ENCODE data around the gene PIP5K1B. TPM values are rescaled to one million over a fixed set of nuclear protein-coding genes. Genes with fewer than 3 reads are reported as not detected.

The PIP5K1B gene
- total and polyA plus RNA-seq, 2 donors (not counting 1 experiment from before 2014, with no cell fraction given): under 0.01 to 0.03 TPM

GRCh38 chr9:68859347-68859746 is 154.3 kb downstream of the PIP5K1B start:
- Histone ChIP-seq H3K27me3 (ENCODE audit: control insufficient read depth, insufficient read depth, low read length) (no peaks in the 10 kb centered on the region), H3K79me2 (ENCODE audit: control insufficient read depth, insufficient read depth, low read length) (no peaks in the 10 kb centered on the region), H3K4me3 (replicated peaks in 1 of 4; ENCODE audit: control extremely low read depth in 1 of 4, insufficient read depth in 1 of 4, low read depth in 3 of 4, low read length in 4 of 4) (no peak overlapping the region), H3K27ac (ENCODE audit: insufficient read depth, low read length) (no peak overlapping the region), H3K4me2 (ENCODE audit: extremely low read depth, insufficient read depth, low read length) (no peak overlapping the region), H3K9ac (ENCODE audit: insufficient read depth, low read length) (no peak overlapping the region), H2AFZ (ENCODE audit: low read length) (no peak overlapping the region), H3K36me3 (ENCODE audit: control insufficient read depth, insufficient read depth, low read length) (no peaks in the 10 kb centered on the region), H4K20me1 (ENCODE audit: control insufficient read depth, extremely low read depth, insufficient read depth, low read length) (no peaks in the 10 kb centered on the region), H3K4me1 (ENCODE audit: control insufficient read depth, extremely low read depth, insufficient read depth, low read length) (no peaks in the 10 kb centered on the region), H3K9me3 (ENCODE audit: control insufficient read depth, insufficient read depth, low read depth, low read length) (no peaks in the 10 kb centered on the region)
- DNase-seq (ENCODE audit: low read depth in 2 of 2): no peak
- TF ChIP-seq CTCF (conservative IDR thresholded peaks at IDR 0.05 in 1 of 2, IDR thresholded peaks at IDR 0.05 in 1 of 2; ENCODE audit: low read depth in 1 of 2, low read length in 2 of 2): no peak
- no peak for TF ChIP-seq EZH2 (IDR thresholded peaks at IDR 0.05; ENCODE audit: low read length, missing control alignments)

GRCh38 chr9:68860419-68860818 is 155.4 kb downstream of the PIP5K1B start:
- DNase-seq (ENCODE audit: low read depth in 2 of 2): no peak
- H3K9me3 ChIP-seq (ENCODE audit: control insufficient read depth, insufficient read depth, low read depth, low read length): no peaks in the 10 kb centered on the region
- H3K4me1 ChIP-seq (ENCODE audit: control insufficient read depth, extremely low read depth, insufficient read depth, low read length): no peaks in the 10 kb centered on the region
- H3K4me2 ChIP-seq (ENCODE audit: extremely low read depth, insufficient read depth, low read length): no peak overlapping the region
- no peak overlapping the region for H3K4me3 ChIP-seq (replicated peaks in 1 of 4; ENCODE audit: control extremely low read depth in 1 of 4, insufficient read depth in 1 of 4, low read depth in 3 of 4, low read length in 4 of 4)
- TF ChIP-seq EZH2 (IDR thresholded peaks at IDR 0.05; ENCODE audit: low read length, missing control alignments): no peak
- no peak for TF ChIP-seq CTCF (conservative IDR thresholded peaks at IDR 0.05 in 1 of 2, IDR thresholded peaks at IDR 0.05 in 1 of 2; ENCODE audit: low read depth in 1 of 2, low read length in 2 of 2)
- no peak overlapping the region for H3K9ac ChIP-seq (ENCODE audit: insufficient read depth, low read length)
- H4K20me1 ChIP-seq (ENCODE audit: control insufficient read depth, extremely low read depth, insufficient read depth, low read length): no peaks in the 10 kb centered on the region
- no peaks in the 10 kb centered on the region for H3K27me3 ChIP-seq (ENCODE audit: control insufficient read depth, insufficient read depth, low read length)
- H2AFZ ChIP-seq (ENCODE audit: low read length): no peak overlapping the region
- H3K79me2 ChIP-seq (ENCODE audit: control insufficient read depth, insufficient read depth, low read length): no peaks in the 10 kb centered on the region
- no peaks in the 10 kb centered on the region for H3K36me3 ChIP-seq (ENCODE audit: control insufficient read depth, insufficient read depth, low read length)
- no peak overlapping the region for H3K27ac ChIP-seq (ENCODE audit: insufficient read depth, low read length)

- H3K4me1 ChIP-seq (ENCODE audit: control insufficient read depth, extremely low read depth, insufficient read depth, low read length): no peaks in the 10 kb centered on the region
- H3K36me3 ChIP-seq (ENCODE audit: control insufficient read depth, insufficient read depth, low read length): no peaks in the 10 kb centered on the region
- no peak overlapping the region for H2AFZ ChIP-seq (ENCODE audit: low read length)
- H4K20me1 ChIP-seq (ENCODE audit: control insufficient read depth, extremely low read depth, insufficient read depth, low read length): no peaks in the 10 kb centered on the region
- H3K4me2 ChIP-seq (ENCODE audit: extremely low read depth, insufficient read depth, low read length): no peak overlapping the region
- no peaks in the 10 kb centered on the region for H3K79me2 ChIP-seq (ENCODE audit: control insufficient read depth, insufficient read depth, low read length)
- no peaks in the 10 kb centered on the region for H3K27me3 ChIP-seq (ENCODE audit: control insufficient read depth, insufficient read depth, low read length)
- TF ChIP-seq CTCF (conservative IDR thresholded peaks at IDR 0.05 in 1 of 2, IDR thresholded peaks at IDR 0.05 in 1 of 2; ENCODE audit: low read depth in 1 of 2, low read length in 2 of 2) (no peak), EZH2 (IDR thresholded peaks at IDR 0.05; ENCODE audit: low read length, missing control alignments) (no peak)
- no peak overlapping the region for H3K9ac ChIP-seq (ENCODE audit: insufficient read depth, low read length)
- no peak overlapping the region for H3K27ac ChIP-seq (ENCODE audit: insufficient read depth, low read length)
- H3K4me3 ChIP-seq (replicated peaks in 1 of 4; ENCODE audit: control extremely low read depth in 1 of 4, insufficient read depth in 1 of 4, low read depth in 3 of 4, low read length in 4 of 4): no peak overlapping the region
- no peak for DNase-seq (ENCODE audit: low read depth in 2 of 2)
- no peaks in the 10 kb centered on the region for H3K9me3 ChIP-seq (ENCODE audit: control insufficient read depth, insufficient read depth, low read depth, low read length)
Measured at GRCh38 chr9:68861436-68861835, 156.4 kb downstream of the PIP5K1B start.

Measured in fibroblast of lung (primary cell).